GM12878 (cell line): ENCODE results near the gene OPN3. TPM values are rescaled to one million over a fixed set of nuclear protein-coding genes. Genes with fewer than 3 reads are reported as not detected.

ENCODE experiments used
- ATAC-seq: fragments of 200-7000 bp; cut with Tn5 transposase; 3 replicates; pipeline ENCODE4 v1.9.1; 2020; ENCODE audit warnings: mild to moderate bottlenecking, moderate library complexity
- BruUV-seq: library from RNA; stranded (reverse); fragments of 400-500 nt; replicated peaks from 2 replicates; lab custom pipeline; 2021; lab: Mats Ljungman, UMichigan
- CTCF ChIA-PET: fragments of 300-600 bp; sonication (Branson Sonifier 250); formaldehyde crosslinking; extraction: SDS; loops from one replicate; lab custom pipeline; 2021; ENCODE audit warnings: inconsistent platforms; lab: Yijun Ruan, JAX
- POLR2A ChIA-PET: fragments of 350-600 bp; formaldehyde crosslinking; extraction: SDS; loops from one replicate; lab custom pipeline; 2021; ENCODE audit warnings: inconsistent platforms; lab: Charles Lee
- RAD21 ChIA-PET: fragments of 300-600 bp; sonication (Branson Sonifier 250); formaldehyde crosslinking; loops from one replicate; lab custom pipeline; 2023; ENCODE audit warnings: antibody characterized with exemption; ENCODE audit not compliant: unreplicated experiment; lab: Charles Lee
- SMC1A ChIA-PET: fragments of 300-600 bp; sonication (Branson Sonifier 250); formaldehyde crosslinking; loops from one replicate; lab custom pipeline; 2023; ENCODE audit not compliant: unreplicated experiment, uncharacterized antibody; lab: Charles Lee
- DNase-seq: peaks from one replicate; pipeline ENCODE4 v3.0.0-alpha.2; 2011; ENCODE audit warnings: low read depth, low spot score
- FAIRE-seq: peaks from 3 replicates; lab custom pipeline; 2011; peaks lifted over from hg19 to GRCh38; lab: Jason Lieb, UNC
- H2AFZ ChIP-seq: 2 replicates; pipeline ENCODE4 v1.6.0; 2011; ENCODE audit warnings: low read depth, low read length, control low read depth; ENCODE audit not compliant: control insufficient read depth
- H3K27ac ChIP-seq: 2 replicates; pipeline ENCODE4 v1.5.1; 2011; ENCODE audit warnings: control low read depth; ENCODE audit not compliant: control insufficient read depth, insufficient read depth
- H3K27me3 ChIP-seq, 2 experiments: replicated peaks in 1 of 2; 2 replicates each; pipeline versions ENCODE4 v1.6.0 to v1.6.1; 2011; ENCODE audit warnings: low read length in 1 of 2; ENCODE audit not compliant: control insufficient read depth in 2 of 2, insufficient read depth in 2 of 2
- H3K36me3 ChIP-seq, 2 experiments: 2 replicates each; pipeline ENCODE4 v1.5.1; 2011; ENCODE audit warnings: low read length in 1 of 2; ENCODE audit not compliant: control insufficient read depth in 2 of 2, insufficient read depth in 2 of 2
- H3K4me1 ChIP-seq: 2 replicates; pipeline ENCODE4 v1.6.1; 2011; ENCODE audit warnings: mild to moderate bottlenecking, low read length, moderate library complexity, mixed read lengths; ENCODE audit not compliant: control insufficient read depth, insufficient read depth
- H3K4me2 ChIP-seq: 2 replicates; pipeline ENCODE4 v1.6.0; 2011; ENCODE audit warnings: control low read depth; ENCODE audit not compliant: control insufficient read depth, insufficient read depth
- H3K4me3 ChIP-seq: fragments of 200-600 bp; sonication (generic); 2 replicates; pipeline ENCODE4 v1.5.1; 2016
- H3K79me2 ChIP-seq: 2 replicates; pipeline ENCODE4 v1.6.0; 2011; ENCODE audit warnings: low read length; ENCODE audit not compliant: control insufficient read depth, insufficient read depth
- H3K9ac ChIP-seq: 2 replicates; pipeline ENCODE4 v1.8.0; 2011; ENCODE audit warnings: low read length, control low read depth, mixed read lengths; ENCODE audit not compliant: control insufficient read depth, insufficient read depth
- H3K9me3 ChIP-seq: replicated peaks from 3 replicates; pipeline ENCODE4 v1.5.1; 2011; ENCODE audit warnings: mild to moderate bottlenecking, low read length; ENCODE audit not compliant: control insufficient read depth, insufficient read depth
- H4K20me1 ChIP-seq: 2 replicates; pipeline ENCODE4 v1.6.0; 2011; ENCODE audit not compliant: control insufficient read depth, insufficient read depth
- CHD4 ChIP-seq: fragments of 200-600 bp; sonication (generic); IDR thresholded peaks from 2 replicates; pipeline ENCODE4 v1.6.1; 2016; ENCODE audit warnings: mild to moderate bottlenecking
- E4F1 ChIP-seq: fragments of 450-650 bp; IDR thresholded peaks from 2 replicates; pipeline ENCODE4 v1.6.1; 2018; ENCODE audit warnings: borderline replicate concordance, mild to moderate bottlenecking; ENCODE audit not compliant: partially characterized antibody
- HDGF ChIP-seq: fragments of 450-650 bp; IDR thresholded peaks from 2 replicates; pipeline ENCODE4 v1.6.1; 2016; ENCODE audit warnings: antibody characterized with exemption
- MEF2A ChIP-seq: IDR thresholded peaks from 2 replicates; pipeline ENCODE4 v1.6.1; 2011; ENCODE audit warnings: low read depth, mild to moderate bottlenecking, low read length, moderate library complexity; ENCODE audit not compliant: insufficient read depth
- NR2C2 ChIP-seq: IDR thresholded peaks from 2 replicates; pipeline ENCODE4 v1.6.1; 2011; ENCODE audit warnings: borderline replicate concordance, low read depth; ENCODE audit not compliant: control insufficient read depth, insufficient read length
- PAX5 ChIP-seq: IDR thresholded peaks from 2 replicates; pipeline ENCODE4 v1.6.1; 2011; ENCODE audit warnings: low read depth, low read length, borderline replicate concordance
- PAX8 ChIP-seq: fragments of 450-650 bp; IDR thresholded peaks from 2 replicates; pipeline ENCODE4 v1.6.1; 2017; ENCODE audit warnings: mild to moderate bottlenecking, moderate library complexity
- SIN3A ChIP-seq: IDR thresholded peaks from 2 replicates; pipeline ENCODE4 v1.6.1; 2012; ENCODE audit warnings: low read depth, low read length, improper control_type of control experiment
- SMAD1 ChIP-seq: fragments of 450-650 bp; IDR thresholded peaks from 2 replicates; pipeline ENCODE4 v1.6.1; 2018; ENCODE audit warnings: mild to moderate bottlenecking, low read depth; ENCODE audit not compliant: partially characterized antibody
- SMARCA5 ChIP-seq: fragments of 450-650 bp; IDR thresholded peaks from 2 replicates; pipeline ENCODE4 v1.6.1; 2017; ENCODE audit warnings: mild to moderate bottlenecking
- SREBF1 ChIP-seq: IDR thresholded peaks from 2 replicates; pipeline ENCODE4 v1.6.1; 2012; ENCODE audit warnings: mild to moderate bottlenecking, low read length
- STAT3 ChIP-seq: IDR thresholded peaks from 2 replicates; pipeline ENCODE4 v1.6.1; 2011; ENCODE audit warnings: low read depth, low read length, improper control_type of control experiment
- ZNF207 ChIP-seq: fragments of 450-650 bp; IDR thresholded peaks from 2 replicates; pipeline ENCODE4 v1.6.1; 2014; ENCODE audit warnings: antibody characterized with exemption, mild to moderate bottlenecking, borderline replicate concordance
- WGBS: methylation state at CpG from one replicate; pipeline ENCODE4 v1.1.6; 2016; ENCODE audit warnings: low lambda C conversion rate; ENCODE audit not compliant: insufficient replicate concordance, insufficient coverage; ENCODE audit errors: missing lambda C conversion rate; 5-methylcytosine and 5-hydroxymethylcytosine counted together
- in situ Hi-C: fragments of 300-500 bp; cut with MboI; formaldehyde crosslinking; loops from 9 replicates; pipeline ENCODE4 v1.14.3; 2018; ENCODE audit warnings: mixed read lengths
- intact Hi-C: fragments of 100-400 bp; cut with micrococcal nuclease; formaldehyde crosslinking; loops from one replicate; pipeline ENCODE4 v1.14.2; 2022; ENCODE audit not compliant: unreplicated experiment
- polyA plus RNA-seq, 11 experiments: library from polyadenylated mRNA; depleted of rRNA in 4 of 11; unstranded in 6 of 11; stranded (reverse) in 5 of 11; fragments of >200 nt; fragmentation: Nextera tagmentation in 4 of 11; fragmentation: Illumina TruSeq in 1 of 11; extraction: Ambion mirVana in 4 of 11; extraction: Trizol in 1 of 11; gene quantifications; 1 replicate in 1 of 11; 2 replicates in 10 of 11; pipeline versions ENCODE4 v1.2.1 to v1.2.3, GENCODE V29; 2011 to 2016; ENCODE audit warnings: inconsistent platforms in 2 of 11, missing spikeins in 2 of 11, low read depth in 1 of 11
- total RNA-seq, 4 experiments: library from RNA; depleted of rRNA in 3 of 4; stranded (reverse); fragments of >200 nt in 3 of 4; fragmentation: Illumina TruSeq in 1 of 4; extraction: Trizol in 1 of 4; gene quantifications; 2 replicates each; pipeline versions ENCODE4 v1.2.1 to v1.2.3, GENCODE V29; 2013 to 2021
- TF ChIP-seq, protein P1 (sequence below): IDR thresholded peaks from 2 replicates; pipeline ENCODE4 v1.6.1; 2012; ENCODE audit warnings: low read depth, low read length, improper control_type of control experiment

The OPN3 gene
- total and polyA plus RNA-seq, 10 of the 15 experiments (the other 5 are each of a cell fraction or from before 2014, with no cell fraction given), result 0.26 to 12.2 (median 7.4) TPM

- TF ChIP-seq MEF2A (no peak), CHD4 (no peak), PAX5 (no peak), STAT3 (no peak), SREBF1 (no peak), ZNF207 (no peak), HDGF (no peak), NR2C2 (no peak)
- TF ChIP-seq, protein P1, sequence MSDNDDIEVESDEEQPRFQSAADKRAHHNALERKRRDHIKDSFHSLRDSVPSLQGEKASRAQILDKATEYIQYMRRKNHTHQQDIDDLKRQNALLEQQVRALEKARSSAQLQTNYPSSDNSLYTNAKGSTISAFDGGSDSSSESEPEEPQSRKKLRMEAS, result no peak
Observed at GRCh38 chr1:241642593-241642944, 2.4 kb upstream of the OPN3 start (continued).

DNA sequence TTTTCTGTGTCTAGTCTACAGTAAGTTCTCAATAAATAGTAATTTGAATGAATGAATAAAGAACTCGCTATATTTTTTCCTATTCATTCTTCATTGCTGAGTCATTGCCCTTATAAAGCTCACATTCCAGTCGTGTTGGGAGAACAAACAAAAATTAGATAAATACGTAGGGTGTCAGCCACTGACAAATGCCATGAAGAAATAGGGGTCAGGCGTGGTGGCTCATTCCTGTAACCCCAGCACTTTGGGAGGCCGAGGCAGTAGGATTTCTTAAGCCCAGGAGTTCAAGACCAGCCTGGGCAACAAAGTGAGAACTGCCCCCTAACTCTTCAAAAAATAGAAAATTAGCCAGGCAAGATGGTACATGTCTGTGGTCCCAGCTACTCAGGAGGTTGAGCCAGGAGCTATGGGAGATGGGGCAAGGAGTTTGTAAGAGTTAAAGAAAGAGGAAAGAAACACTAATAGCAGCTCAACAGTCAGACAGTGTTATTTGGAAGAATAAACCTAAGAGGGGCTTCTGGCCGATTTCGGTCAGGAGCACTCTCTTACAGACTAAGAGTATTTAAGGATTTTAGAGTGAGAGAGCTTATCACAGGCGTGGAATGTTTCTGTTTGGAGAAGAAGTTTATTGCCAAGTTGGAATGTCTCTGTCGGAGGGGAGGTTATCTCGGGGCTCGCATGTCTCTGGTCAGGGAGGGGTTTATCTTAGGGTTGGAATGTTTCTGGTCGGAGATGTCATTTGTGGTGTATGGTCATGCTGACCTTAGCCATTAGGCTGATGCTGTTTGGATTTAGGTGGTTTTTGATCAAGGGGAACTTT lies 1.8 kb upstream of the OPN3 start:
- no peaks in the 10 kb centered on the region for H3K27me3 ChIP-seq
- 81% methylated on average over 12 of the region's 12 CpGs for WGBS
- H3K9me3 ChIP-seq, result no peaks in the 10 kb centered on the region; the same call in 2 of the 3 replicates
- RAD21 ChIA-PET, result no interaction called here
- DNase-seq, result no peak
- CTCF ChIA-PET, result interaction anchor here (0.5 to 1.0 kb wide), 2 partner anchors 30 to 46 kb away, joined by 3 read pairs; no protein-coding TSS in a partner anchor
- SMC1A ChIA-PET, result interaction anchor here (0.8 kb wide), 1 partner anchor 45 kb away, joined by 3 read pairs; no protein-coding TSS in a partner anchor
- no peak for ATAC-seq
- no peak overlapping the region for H3K9ac ChIP-seq
- peaks cover 5% of the 10 kb centered on the region; the same call in 1 of the 2 replicates for H3K4me1 ChIP-seq
- H2AFZ ChIP-seq, result no peak overlapping the region
- no TSS peak for BruUV-seq
- POLR2A ChIA-PET, result no interaction called here
- TF ChIP-seq SIN3A (no peak), E4F1 (no peak), SMARCA5 (no peak), PAX8 (no peak), SMAD1 (no peak)
- no peak overlapping the region for H3K4me3 ChIP-seq
- H3K4me2 ChIP-seq, result no peak overlapping the region
- no peaks in the 10 kb centered on the region for H4K20me1 ChIP-seq
- H3K36me3 ChIP-seq, result no peaks in the 10 kb centered on the region
- intact Hi-C loops, result no loop called here
- FAIRE-seq, result no peak
- H3K27ac ChIP-seq, result no peak overlapping the region
- peaks cover 28% of the 10 kb centered on the region for H3K79me2 ChIP-seq
- in situ Hi-C loops, result no loop called here
